CD4-positive, alpha-beta T cell treated with Interleukin-12 subunit alpha and Interleukin-12 subunit beta, for 1 hour (primary cell): Measurements from ENCODE around the gene GPALPP1.
"Not testable (repeated sequence)": the region's sequence is repeated elsewhere in the genome, so short reads cannot be mapped to it uniquely, and the experiment has no call there.

ENCODE experiments used
- DNase-seq: peaks from one replicate; pipeline ENCODE4 v3.0.0-alpha.2; 2020

GPALPP1 gene

GRCh38 chr13:45007823-45008222 lies 18.5 kb downstream of the GPALPP1 start:
- no peak for DNase-seq

- DNase-seq = no peak
Observed at GRCh38 chr13:45011198-45011597, 21.9 kb downstream of the GPALPP1 start.

- no peak for DNase-seq
Observed at GRCh38 chr13:45015300-45015699, 26.0 kb downstream of the GPALPP1 start.

- no peak for DNase-seq
Observed at GRCh38 chr13:45016792-45017425, 27.6 kb downstream of the GPALPP1 start.

GRCh38 chr13:45019981-45020380 lies 30.6 kb downstream of the GPALPP1 start:
- not testable (repeated sequence) for DNase-seq

GRCh38 chr13:45021250-45021649 lies 31.9 kb downstream of the GPALPP1 start:
- no peak for DNase-seq

- no peak for DNase-seq
Observed at GRCh38 chr13:45024847-45025246, 35.5 kb downstream of the GPALPP1 start.

- DNase-seq = no peak
Observed at GRCh38 chr13:45034342-45034741, 45.0 kb downstream of the GPALPP1 start.

GRCh38 chr13:45036206-45036605 lies 46.9 kb downstream of the GPALPP1 start:
- no peak for DNase-seq

GRCh38 chr13:45040173-45040572 lies 50.8 kb downstream of the GPALPP1 start:
- no peak for DNase-seq

- no peak for DNase-seq
Observed at GRCh38 chr13:45040622-45041021, 51.3 kb downstream of the GPALPP1 start.

GRCh38 chr13:45042539-45042938 lies 53.2 kb downstream of the GPALPP1 start:
- DNase-seq = no peak

- DNase-seq = no peak
Observed at GRCh38 chr13:45046445-45046844, 57.1 kb downstream of the GPALPP1 start.

- peak; percentile 80 for DNase-seq
Observed at GRCh38 chr13:45047394-45048310, 58.3 kb downstream of the GPALPP1 start.

- no peak for DNase-seq
Observed at GRCh38 chr13:45048890-45049407, 59.6 kb downstream of the GPALPP1 start.

- no peak for DNase-seq
Observed at GRCh38 chr13:45049478-45049877, 60.1 kb downstream of the GPALPP1 start.

GRCh38 chr13:45051315-45051714 lies 62.0 kb downstream of the GPALPP1 start:
- no peak for DNase-seq

- DNase-seq = no peak
Observed at GRCh38 chr13:45055198-45055901, 66.0 kb downstream of the GPALPP1 start.

- DNase-seq = no peak
Observed at GRCh38 chr13:45055902-45056648, 66.7 kb downstream of the GPALPP1 start.

GRCh38 chr13:45060062-45060461 lies 70.7 kb downstream of the GPALPP1 start:
- DNase-seq = no peak

- DNase-seq = no peak
Observed at GRCh38 chr13:45063261-45063860, 74.0 kb downstream of the GPALPP1 start.

- DNase-seq = not testable (repeated sequence)
Observed at GRCh38 chr13:45063889-45064288, 74.6 kb downstream of the GPALPP1 start.
